ENCODE measurements around the gene CCDC9. TPM values are rescaled to one million over a fixed set of nuclear protein-coding genes. Genes with fewer than 3 reads are reported as not detected.
A peak's percentile ranks its signal among the peaks of the same experiment; 100 is the strongest.

CCDC9 gene
- total and polyA plus RNA-seq, 2 of the 13 experiments (the other 11 are each of a cell fraction or from before 2014, with no cell fraction given), result 2.9 to 6.3 TPM

DNA sequence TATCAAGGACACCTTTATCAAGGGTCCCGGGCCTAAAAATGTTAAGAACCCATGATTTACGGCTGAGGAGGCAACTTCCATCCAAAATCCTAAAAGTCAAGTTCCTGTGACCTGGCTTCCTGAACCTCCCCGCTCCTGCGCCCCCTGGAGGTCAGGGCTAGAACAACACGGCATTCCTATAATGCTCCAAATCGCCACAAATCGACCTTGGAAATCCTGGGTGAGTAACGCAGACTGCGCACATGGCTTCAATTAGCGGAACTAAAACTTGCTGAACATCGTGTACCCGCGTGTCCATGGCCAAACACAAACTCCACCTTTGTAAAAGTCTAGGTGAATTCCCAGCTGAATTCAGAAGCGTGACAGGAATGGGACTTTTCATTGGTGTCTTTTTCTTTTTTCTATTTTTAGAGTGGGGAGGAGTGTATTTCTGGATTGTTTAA is 49.0 kb downstream of the CCDC9 start (continued):
- TF ChIP-seq, protein P1, sequence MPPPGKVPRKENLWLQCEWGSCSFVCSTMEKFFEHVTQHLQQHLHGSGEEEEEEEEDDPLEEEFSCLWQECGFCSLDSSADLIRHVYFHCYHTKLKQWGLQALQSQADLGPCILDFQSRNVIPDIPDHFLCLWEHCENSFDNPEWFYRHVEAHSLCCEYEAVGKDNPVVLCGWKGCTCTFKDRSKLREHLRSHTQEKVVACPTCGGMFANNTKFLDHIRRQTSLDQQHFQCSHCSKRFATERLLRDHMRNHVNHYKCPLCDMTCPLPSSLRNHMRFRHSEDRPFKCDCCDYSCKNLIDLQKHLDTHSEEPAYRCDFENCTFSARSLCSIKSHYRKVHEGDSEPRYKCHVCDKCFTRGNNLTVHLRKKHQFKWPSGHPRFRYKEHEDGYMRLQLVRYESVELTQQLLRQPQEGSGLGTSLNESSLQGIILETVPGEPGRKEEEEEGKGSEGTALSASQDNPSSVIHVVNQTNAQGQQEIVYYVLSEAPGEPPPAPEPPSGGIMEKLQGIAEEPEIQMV (CRISPR knock-in tag; IDR thresholded peaks at IDR 0.05; ENCODE audit: low read depth), result 0 out of 2 replicates have a peak, but pooled peaks have one; percentile 38
- TF ChIP-seq, protein P2, sequence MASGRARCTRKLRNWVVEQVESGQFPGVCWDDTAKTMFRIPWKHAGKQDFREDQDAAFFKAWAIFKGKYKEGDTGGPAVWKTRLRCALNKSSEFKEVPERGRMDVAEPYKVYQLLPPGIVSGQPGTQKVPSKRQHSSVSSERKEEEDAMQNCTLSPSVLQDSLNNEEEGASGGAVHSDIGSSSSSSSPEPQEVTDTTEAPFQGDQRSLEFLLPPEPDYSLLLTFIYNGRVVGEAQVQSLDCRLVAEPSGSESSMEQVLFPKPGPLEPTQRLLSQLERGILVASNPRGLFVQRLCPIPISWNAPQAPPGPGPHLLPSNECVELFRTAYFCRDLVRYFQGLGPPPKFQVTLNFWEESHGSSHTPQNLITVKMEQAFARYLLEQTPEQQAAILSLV (CRISPR knock-in tag; IDR thresholded peaks at IDR 0.05; ENCODE audit: borderline replicate concordance), result no peak
- peak; percentile 88 for TF ChIP-seq SAP130 (CRISPR knock-in tag; IDR thresholded peaks at IDR 0.05; ENCODE audit: low read depth)
- peak; percentile 66 for TF ChIP-seq MED1 (CRISPR knock-in tag; IDR thresholded peaks at IDR 0.05)
- TF ChIP-seq, protein P3, sequence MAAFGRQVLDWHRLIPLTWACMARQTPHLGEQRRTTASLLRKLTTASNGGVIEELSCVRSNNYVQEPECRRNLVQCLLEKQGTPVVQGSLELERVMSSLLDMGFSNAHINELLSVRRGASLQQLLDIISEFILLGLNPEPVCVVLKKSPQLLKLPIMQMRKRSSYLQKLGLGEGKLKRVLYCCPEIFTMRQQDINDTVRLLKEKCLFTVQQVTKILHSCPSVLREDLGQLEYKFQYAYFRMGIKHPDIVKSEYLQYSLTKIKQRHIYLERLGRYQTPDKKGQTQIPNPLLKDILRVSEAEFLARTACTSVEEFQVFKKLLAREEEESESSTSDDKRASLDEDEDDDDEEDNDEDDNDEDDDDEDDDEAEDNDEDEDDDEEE (CRISPR knock-in tag; IDR thresholded peaks at IDR 0.05), result no peak
- peak; percentile 51; the same call in 1 of the 2 replicates for TF ChIP-seq RXRB (CRISPR knock-in tag; IDR thresholded peaks at IDR 0.05; ENCODE audit: borderline replicate concordance)
- TF ChIP-seq, protein P4, sequence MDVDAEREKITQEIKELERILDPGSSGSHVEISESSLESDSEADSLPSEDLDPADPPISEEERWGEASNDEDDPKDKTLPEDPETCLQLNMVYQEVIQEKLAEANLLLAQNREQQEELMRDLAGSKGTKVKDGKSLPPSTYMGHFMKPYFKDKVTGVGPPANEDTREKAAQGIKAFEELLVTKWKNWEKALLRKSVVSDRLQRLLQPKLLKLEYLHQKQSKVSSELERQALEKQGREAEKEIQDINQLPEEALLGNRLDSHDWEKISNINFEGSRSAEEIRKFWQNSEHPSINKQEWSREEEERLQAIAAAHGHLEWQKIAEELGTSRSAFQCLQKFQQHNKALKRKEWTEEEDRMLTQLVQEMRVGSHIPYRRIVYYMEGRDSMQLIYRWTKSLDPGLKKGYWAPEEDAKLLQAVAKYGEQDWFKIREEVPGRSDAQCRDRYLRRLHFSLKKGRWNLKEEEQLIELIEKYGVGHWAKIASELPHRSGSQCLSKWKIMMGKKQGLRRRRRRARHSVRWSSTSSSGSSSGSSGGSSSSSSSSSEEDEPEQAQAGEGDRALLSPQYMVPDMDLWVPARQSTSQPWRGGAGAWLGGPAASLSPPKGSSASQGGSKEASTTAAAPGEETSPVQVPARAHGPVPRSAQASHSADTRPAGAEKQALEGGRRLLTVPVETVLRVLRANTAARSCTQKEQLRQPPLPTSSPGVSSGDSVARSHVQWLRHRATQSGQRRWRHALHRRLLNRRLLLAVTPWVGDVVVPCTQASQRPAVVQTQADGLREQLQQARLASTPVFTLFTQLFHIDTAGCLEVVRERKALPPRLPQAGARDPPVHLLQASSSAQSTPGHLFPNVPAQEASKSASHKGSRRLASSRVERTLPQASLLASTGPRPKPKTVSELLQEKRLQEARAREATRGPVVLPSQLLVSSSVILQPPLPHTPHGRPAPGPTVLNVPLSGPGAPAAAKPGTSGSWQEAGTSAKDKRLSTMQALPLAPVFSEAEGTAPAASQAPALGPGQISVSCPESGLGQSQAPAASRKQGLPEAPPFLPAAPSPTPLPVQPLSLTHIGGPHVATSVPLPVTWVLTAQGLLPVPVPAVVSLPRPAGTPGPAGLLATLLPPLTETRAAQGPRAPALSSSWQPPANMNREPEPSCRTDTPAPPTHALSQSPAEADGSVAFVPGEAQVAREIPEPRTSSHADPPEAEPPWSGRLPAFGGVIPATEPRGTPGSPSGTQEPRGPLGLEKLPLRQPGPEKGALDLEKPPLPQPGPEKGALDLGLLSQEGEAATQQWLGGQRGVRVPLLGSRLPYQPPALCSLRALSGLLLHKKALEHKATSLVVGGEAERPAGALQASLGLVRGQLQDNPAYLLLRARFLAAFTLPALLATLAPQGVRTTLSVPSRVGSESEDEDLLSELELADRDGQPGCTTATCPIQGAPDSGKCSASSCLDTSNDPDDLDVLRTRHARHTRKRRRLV (CRISPR knock-in tag; IDR thresholded peaks at IDR 0.05), result no peak
- TF ChIP-seq ZNF235 (CRISPR knock-in tag; IDR thresholded peaks at IDR 0.05; ENCODE audit: borderline replicate concordance), result no peak
- 0 out of 2 replicates have a peak, but pooled peaks have one; percentile 20 for TF ChIP-seq ZNF607 (CRISPR knock-in tag; IDR thresholded peaks at IDR 0.05; ENCODE audit: borderline replicate concordance)
- no peak for TF ChIP-seq ZNF383 (CRISPR knock-in tag; IDR thresholded peaks at IDR 0.05; ENCODE audit: borderline replicate concordance)
- TF ChIP-seq, protein P5, sequence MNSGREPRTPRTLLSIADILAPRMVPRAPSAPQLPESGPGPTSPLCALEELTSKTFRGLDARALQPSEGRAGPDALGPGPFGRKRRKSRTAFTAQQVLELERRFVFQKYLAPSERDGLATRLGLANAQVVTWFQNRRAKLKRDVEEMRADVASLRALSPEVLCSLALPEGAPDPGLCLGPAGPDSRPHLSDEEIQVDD (CRISPR knock-in tag; IDR thresholded peaks at IDR 0.05; ENCODE audit: borderline replicate concordance), result no peak
- no peak for TF ChIP-seq SP4 (CRISPR knock-in tag; IDR thresholded peaks at IDR 0.05)
- TF ChIP-seq, protein P6, sequence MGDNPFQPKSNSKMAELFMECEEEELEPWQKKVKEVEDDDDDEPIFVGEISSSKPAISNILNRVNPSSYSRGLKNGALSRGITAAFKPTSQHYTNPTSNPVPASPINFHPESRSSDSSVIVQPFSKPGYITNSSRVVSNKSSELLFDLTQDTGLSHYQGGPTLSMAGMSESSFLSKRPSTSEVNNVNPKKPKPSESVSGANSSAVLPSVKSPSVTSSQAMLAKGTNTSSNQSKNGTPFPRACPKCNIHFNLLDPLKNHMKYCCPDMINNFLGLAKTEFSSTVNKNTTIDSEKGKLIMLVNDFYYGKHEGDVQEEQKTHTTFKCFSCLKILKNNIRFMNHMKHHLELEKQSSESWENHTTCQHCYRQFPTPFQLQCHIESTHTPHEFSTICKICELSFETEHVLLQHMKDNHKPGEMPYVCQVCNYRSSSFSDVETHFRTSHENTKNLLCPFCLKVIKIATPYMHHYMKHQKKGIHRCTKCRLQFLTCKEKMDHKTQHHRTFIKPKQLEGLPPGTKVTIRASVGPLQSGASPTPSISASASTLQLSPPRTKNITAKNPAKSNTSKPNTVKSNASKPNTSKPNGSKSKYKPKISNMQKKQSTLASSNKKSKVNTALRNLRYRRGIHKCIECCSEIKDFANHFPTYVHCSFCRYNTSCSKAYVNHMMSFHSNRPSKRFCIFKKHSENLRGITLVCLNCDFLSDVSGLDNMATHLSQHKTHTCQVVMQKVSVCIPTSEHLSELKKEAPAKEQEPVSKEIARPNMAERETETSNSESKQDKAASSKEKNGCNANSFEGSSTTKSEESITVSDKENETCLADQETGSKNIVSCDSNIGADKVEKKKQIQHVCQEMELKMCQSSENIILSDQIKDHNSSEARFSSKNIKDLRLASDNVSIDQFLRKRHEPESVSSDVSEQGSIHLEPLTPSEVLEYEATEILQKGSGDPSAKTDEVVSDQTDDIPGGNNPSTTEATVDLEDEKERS (CRISPR knock-in tag; IDR thresholded peaks at IDR 0.05), result peak; percentile 77; the same call in 1 of the 2 replicates
- no peak for TF ChIP-seq ZNF629 (CRISPR knock-in tag; conservative IDR thresholded peaks at IDR 0.05)
- no peak for TF ChIP-seq SAFB2 (CRISPR knock-in tag; IDR thresholded peaks at IDR 0.05; ENCODE audit: borderline replicate concordance, low read depth)
- TF ChIP-seq ZMAT3 (CRISPR knock-in tag; conservative IDR thresholded peaks at IDR 0.05), result no peak
- TF ChIP-seq HMGA1 (CRISPR knock-in tag; conservative IDR thresholded peaks at IDR 0.05), result no peak
